Measurements from ENCODE around the gene CCZ1.
"Not testable (repeated sequence)": the region's sequence is repeated elsewhere in the genome, so short reads cannot be mapped to it uniquely, and the experiment has no call there.

GRCh38 chr7:5858494-5858893 lies 40.0 kb upstream of the CCZ1 start:
- TF ChIP-seq CTCF (IDR thresholded peaks at IDR 0.05; ENCODE audit: low read depth, low read length); POLR2A (IDR thresholded peaks at IDR 0.05; ENCODE audit: extremely low read depth, insufficient read length); MAX (IDR thresholded peaks at IDR 0.05; ENCODE audit: low read depth, low read length): not testable (repeated sequence)
